Measurements from ENCODE around the gene DDX46. TPM values are rescaled to one million over a fixed set of nuclear protein-coding genes. Genes with fewer than 3 reads are reported as not detected.

Gene DDX46
- total RNA-seq, 4 donors from 2014 or later, result 29.1 to 41.3 (median 36.8) TPM

DNA sequence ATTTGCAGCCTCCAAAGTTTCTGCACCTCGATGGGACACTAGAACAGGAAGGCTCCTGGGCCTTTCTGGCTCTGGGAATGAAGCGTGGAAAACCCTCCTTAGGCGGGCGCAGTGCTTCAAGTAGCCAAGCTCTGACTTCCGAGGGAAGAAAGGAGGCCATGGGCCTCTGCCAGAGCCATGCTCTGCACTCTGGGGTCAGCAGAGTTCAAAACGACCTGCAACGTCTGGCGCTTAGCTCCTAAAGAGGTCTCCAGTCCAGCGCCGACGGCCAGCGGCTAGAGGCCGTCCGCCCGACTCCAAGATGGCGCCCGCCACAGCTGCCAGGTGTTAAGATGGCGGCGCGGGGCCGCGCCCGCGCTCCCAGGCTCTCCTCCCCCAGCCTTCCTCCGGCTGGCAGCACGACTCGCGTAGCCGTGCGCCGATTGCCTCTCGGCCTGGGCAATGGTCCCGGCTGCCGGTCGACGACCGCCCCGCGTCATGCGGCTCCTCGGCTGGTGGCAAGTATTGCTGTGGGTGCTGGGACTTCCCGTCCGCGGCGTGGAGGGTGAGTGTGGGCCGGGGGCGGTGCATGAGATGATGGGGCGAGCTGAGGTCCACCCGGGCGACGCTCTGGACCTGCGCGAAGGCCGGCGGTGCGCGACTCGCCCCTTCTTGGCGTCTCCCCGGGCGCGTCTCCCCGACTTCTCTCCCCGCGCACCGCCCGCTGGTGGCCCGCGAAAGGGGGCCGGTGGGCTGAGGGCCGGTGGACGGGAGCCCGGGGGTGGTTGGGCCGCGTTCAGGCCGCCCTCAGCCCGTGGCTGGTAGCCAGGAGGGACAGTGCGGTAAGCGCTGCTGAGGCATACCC, 115.6 kb downstream of the DDX46 start, which contains the start of gene TXNDC15:
Gene TXNDC15 (plus strand): TSS at position 385 of the 844 bp plus-strand sequence. CDS start 57 bp downstream, at position 442.
- no peaks in the 10 kb centered on the region for H3K27me3 ChIP-seq
- in situ Hi-C loops (cut with MboI; ENCODE audit: low sequenced_read_pairs in 4 of 4) (no loop called here), intact Hi-C loops (cut with DNase I; ENCODE audit: low total_unique reads) (loop anchor here (1.0 kb wide), 2 partner anchors 29 to 31 kb away; partner anchors contain the start of genes C5orf24 and PCBD2)
- H3K4me3 ChIP-seq, result peak within 1 kb of the TSS; percentile 92 to 98 (median 95)
- H3K27ac ChIP-seq, result peak within 1 kb of the TSS; percentile 95 to 99 (median 96)
- H3K9me3 ChIP-seq, result no peaks in the 10 kb centered on the region
- peaks cover 17 to 19% of the 10 kb centered on the region in 2 donors for H3K4me1 ChIP-seq
- no peaks in the 10 kb centered on the region for H3K36me3 ChIP-seq
- TF ChIP-seq, protein P1, sequence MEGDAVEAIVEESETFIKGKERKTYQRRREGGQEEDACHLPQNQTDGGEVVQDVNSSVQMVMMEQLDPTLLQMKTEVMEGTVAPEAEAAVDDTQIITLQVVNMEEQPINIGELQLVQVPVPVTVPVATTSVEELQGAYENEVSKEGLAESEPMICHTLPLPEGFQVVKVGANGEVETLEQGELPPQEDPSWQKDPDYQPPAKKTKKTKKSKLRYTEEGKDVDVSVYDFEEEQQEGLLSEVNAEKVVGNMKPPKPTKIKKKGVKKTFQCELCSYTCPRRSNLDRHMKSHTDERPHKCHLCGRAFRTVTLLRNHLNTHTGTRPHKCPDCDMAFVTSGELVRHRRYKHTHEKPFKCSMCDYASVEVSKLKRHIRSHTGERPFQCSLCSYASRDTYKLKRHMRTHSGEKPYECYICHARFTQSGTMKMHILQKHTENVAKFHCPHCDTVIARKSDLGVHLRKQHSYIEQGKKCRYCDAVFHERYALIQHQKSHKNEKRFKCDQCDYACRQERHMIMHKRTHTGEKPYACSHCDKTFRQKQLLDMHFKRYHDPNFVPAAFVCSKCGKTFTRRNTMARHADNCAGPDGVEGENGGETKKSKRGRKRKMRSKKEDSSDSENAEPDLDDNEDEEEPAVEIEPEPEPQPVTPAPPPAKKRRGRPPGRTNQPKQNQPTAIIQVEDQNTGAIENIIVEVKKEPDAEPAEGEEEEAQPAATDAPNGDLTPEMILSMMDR (IDR thresholded peaks at IDR 0.05 in 4 of 5, conservative IDR thresholded peaks at IDR 0.05 in 1 of 5), result no peak
- peak in 1 of 2 donors; percentile 38 for TF ChIP-seq POLR2A (IDR thresholded peaks at IDR 0.05)
- ATAC-seq (peak; percentile 89 to 91), DNase-seq (peak; percentile 79 to 85)

DNA sequence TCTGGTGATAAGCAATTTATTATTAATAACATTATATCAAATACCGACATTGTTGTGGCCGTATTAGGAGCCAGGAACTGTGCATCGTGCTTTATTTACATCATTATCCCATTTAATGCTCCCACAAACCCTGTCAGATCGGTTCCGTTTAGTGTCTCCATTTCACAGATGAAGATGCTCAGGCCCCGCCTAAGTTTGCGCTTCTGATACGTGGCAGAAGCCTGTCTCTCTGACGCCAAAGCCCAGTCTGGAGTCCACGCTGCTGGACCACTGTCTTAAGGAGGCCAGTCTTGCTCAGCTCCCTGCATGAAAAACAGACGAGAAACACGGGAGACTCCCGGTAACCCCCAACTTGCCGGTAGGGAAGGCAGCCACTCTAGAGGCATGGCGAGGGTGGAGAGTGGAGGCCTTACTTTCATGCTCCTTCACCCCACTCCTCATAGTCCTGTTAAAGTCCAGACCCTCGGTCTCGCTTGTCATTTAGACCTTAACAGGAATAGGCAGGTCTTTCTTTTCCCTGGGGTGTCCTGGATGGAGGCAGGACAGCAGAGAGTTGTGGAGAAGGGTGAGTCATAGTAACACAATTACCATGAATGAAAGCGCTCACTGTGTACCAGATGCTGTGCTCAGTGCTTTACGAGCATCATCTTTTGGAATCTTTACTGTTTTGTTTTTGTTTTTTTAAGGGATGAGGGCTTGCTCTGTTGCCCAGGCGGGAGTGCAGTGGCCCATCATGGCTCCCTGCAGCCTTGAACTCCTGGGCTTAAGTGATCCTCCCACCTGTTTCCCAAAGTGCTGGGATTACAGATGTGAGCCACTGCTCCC, 116.5 kb downstream of the DDX46 start:
- peak in 1 of 2 donors; percentile 8 for TF ChIP-seq POLR2A (IDR thresholded peaks at IDR 0.05)
- TF ChIP-seq, protein P1 (IDR thresholded peaks at IDR 0.05 in 4 of 5, conservative IDR thresholded peaks at IDR 0.05 in 1 of 5), result no peak
- Histone ChIP-seq H3K27ac (peak overlapping the region; percentile 95 to 99 (median 96)), H3K4me1 (peaks cover 17 to 19% of the 10 kb centered on the region in 2 donors), H3K27me3 (no peaks in the 10 kb centered on the region), H3K4me3 (peak overlapping the region; percentile 92 to 98 (median 95)), H3K9me3 (no peaks in the 10 kb centered on the region), H3K36me3 (no peaks in the 10 kb centered on the region)
- in situ Hi-C loops (cut with MboI; ENCODE audit: low sequenced_read_pairs in 4 of 4) (loop anchor here in 1 of 4 donors (25.0 kb wide), 1 partner anchor 488 kb away; no protein-coding TSS in a partner anchor), intact Hi-C loops (cut with DNase I; ENCODE audit: low total_unique reads) (loop anchor here (1.0 kb wide), 2 partner anchors 30 kb away; partner anchors contain the start of genes C5orf24 and PCBD2)
- ATAC-seq (peak; percentile 78 to 83), DNase-seq (peak; percentile 48 to 65)

DNA sequence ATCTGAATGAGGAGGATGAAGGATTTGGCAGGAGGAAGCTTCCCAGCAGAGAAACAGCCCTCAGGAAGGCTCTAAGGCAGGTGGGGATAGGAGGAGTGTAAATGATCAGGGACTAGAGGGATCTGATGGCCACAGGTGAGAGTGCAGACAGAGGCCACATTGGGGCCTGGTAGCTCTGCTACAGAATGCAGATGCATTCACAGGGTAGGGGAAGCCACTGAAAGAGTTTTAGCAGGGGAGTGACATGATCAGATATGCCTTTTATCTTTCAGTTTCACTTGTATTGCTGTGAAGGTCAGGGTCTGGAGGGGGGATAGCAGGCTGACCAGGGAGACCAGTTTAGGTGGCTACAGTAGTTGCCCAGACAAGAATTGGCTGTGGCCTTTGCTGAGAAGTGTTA, 118.6 kb downstream of the DDX46 start:
- H3K27ac ChIP-seq, result peak overlapping the region in 1 of 4 donors; percentile 7
- H3K36me3 ChIP-seq, result no peaks in the 10 kb centered on the region
- H3K9me3 ChIP-seq, result no peaks in the 10 kb centered on the region
- peaks cover 17 to 19% of the 10 kb centered on the region in 2 donors for H3K4me1 ChIP-seq
- TF ChIP-seq, protein P1 (IDR thresholded peaks at IDR 0.05 in 4 of 5, conservative IDR thresholded peaks at IDR 0.05 in 1 of 5), result no peak
- no peak for TF ChIP-seq POLR2A (IDR thresholded peaks at IDR 0.05)
- no peak for DNase-seq
- intact Hi-C loops (cut with DNase I; ENCODE audit: low total_unique reads) (no loop called here), in situ Hi-C loops (cut with MboI; ENCODE audit: low sequenced_read_pairs in 4 of 4) (loop anchor here in 1 of 4 donors (25.0 kb wide), 1 partner anchor 490 kb away; no protein-coding TSS in a partner anchor)
- no peak overlapping the region for H3K4me3 ChIP-seq
- ATAC-seq, result no peak
- no peaks in the 10 kb centered on the region for H3K27me3 ChIP-seq

DNA sequence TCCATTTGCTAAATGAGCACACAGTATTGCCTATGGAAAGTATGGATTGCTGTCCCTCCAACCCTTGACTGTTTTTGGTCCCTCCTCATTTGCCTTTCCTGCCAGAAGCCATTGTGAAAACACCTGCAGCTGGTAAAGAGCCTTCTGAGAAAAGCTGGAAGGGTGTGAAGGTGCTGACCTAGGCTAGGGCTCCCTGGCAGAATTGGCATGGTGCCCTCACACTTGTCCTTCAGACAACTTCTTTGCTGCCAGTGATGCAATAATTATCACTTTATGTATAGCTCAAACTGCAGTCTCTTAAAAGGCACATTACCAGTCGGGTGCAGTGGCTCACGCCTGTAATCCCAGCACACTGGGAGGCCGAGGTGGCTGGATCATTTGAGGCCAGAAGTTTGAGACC, 119.8 kb downstream of the DDX46 start:
- TF ChIP-seq, protein P1 (IDR thresholded peaks at IDR 0.05 in 4 of 5, conservative IDR thresholded peaks at IDR 0.05 in 1 of 5), result no peak
- H3K4me1 ChIP-seq, result peaks cover 17 to 19% of the 10 kb centered on the region in 2 donors

More for the DNA sequence above, 119.8 kb downstream of the DDX46 start:
- Histone ChIP-seq H3K36me3 (no peaks in the 10 kb centered on the region), H3K27me3 (no peaks in the 10 kb centered on the region), H3K27ac (no peak overlapping the region), H3K4me3 (no peak overlapping the region), H3K9me3 (no peaks in the 10 kb centered on the region)
- no peak for ATAC-seq
- in situ Hi-C loops (cut with MboI; ENCODE audit: low sequenced_read_pairs in 4 of 4) (loop anchor here in 1 of 4 donors (25.0 kb wide), 1 partner anchor 491 kb away; no protein-coding TSS in a partner anchor), intact Hi-C loops (cut with DNase I; ENCODE audit: low total_unique reads) (no loop called here)
- no peak for DNase-seq
